GM23338 (cell line): ENCODE measurements around the gene ABCB6. TPM values are rescaled to one million over a fixed set of nuclear protein-coding genes. Genes with fewer than 3 reads are reported as not detected.

ENCODE experiments used
- ATAC-seq: fragments of 200-7000 bp; cut with Tn5 transposase; 3 replicates; pipeline ENCODE4 v1.9.1; 2020
- DNase-seq: peaks from one replicate; pipeline ENCODE4 v3.0.0-alpha.2; 2015; ENCODE audit warnings: low spot score
- H2AFZ ChIP-seq: fragments of 200-600 bp; sonication (generic); 2 replicates; pipeline ENCODE4 v1.8.0; 2016; ENCODE audit warnings: antibody characterized with exemption, mild to moderate bottlenecking, moderate library complexity
- H3F3A ChIP-seq: fragments of 200-600 bp; sonication (generic); replicated peaks from 2 replicates; pipeline ENCODE4 v1.8.0; 2017; ENCODE audit warnings: antibody characterized with exemption, mixed run types, low read depth
- H3K27ac ChIP-seq: fragments of 200-600 bp; sonication (generic); 2 replicates; pipeline ENCODE4 v1.6.1; 2016; ENCODE audit warnings: low read depth
- H3K27me3 ChIP-seq: fragments of 200-600 bp; sonication (generic); 2 replicates; pipeline ENCODE4 v1.8.0; 2016; ENCODE audit warnings: mild to moderate bottlenecking, mixed run types, moderate library complexity; ENCODE audit not compliant: insufficient read depth
- H3K36me3 ChIP-seq: fragments of 200-600 bp; sonication (generic); 2 replicates; pipeline ENCODE4 v1.8.0; 2016; ENCODE audit warnings: mild to moderate bottlenecking; ENCODE audit not compliant: insufficient read depth
- H3K4me1 ChIP-seq: fragments of 200-600 bp; sonication (generic); 2 replicates; pipeline ENCODE4 v1.8.0; 2016; ENCODE audit warnings: mild to moderate bottlenecking, moderate library complexity; ENCODE audit not compliant: insufficient read depth
- H3K4me2 ChIP-seq: fragments of 200-600 bp; sonication (generic); 2 replicates; pipeline ENCODE4 v1.7.1; 2017; ENCODE audit warnings: mixed run types
- H3K4me3 ChIP-seq: fragments of 200-600 bp; sonication (generic); 2 replicates; pipeline ENCODE4 v1.6.1; 2016; ENCODE audit warnings: mixed run types
- H3K79me2 ChIP-seq: fragments of 200-600 bp; sonication (generic); replicated peaks from 2 replicates; pipeline ENCODE4 v1.8.0; 2017; ENCODE audit warnings: mild to moderate bottlenecking; ENCODE audit not compliant: insufficient read depth
- H3K9me2 ChIP-seq: fragments of 200-600 bp; sonication (generic); 2 replicates; pipeline ENCODE4 v1.8.0; 2017; ENCODE audit not compliant: insufficient read depth
- H4K20me1 ChIP-seq: fragments of 200-600 bp; sonication (generic); replicated peaks from 2 replicates; pipeline ENCODE4 v1.8.0; 2017; ENCODE audit warnings: mild to moderate bottlenecking; ENCODE audit not compliant: insufficient read depth
- H3K27ac Mint-ChIP-seq: 2 replicates; pipeline ENCODE4 v1.8.0; 2020; ENCODE audit warnings: inconsistent platforms, mild to moderate bottlenecking, moderate library complexity, mixed read lengths
- H3K27me3 Mint-ChIP-seq: 3 replicates; pipeline ENCODE4 v1.8.0; 2022; ENCODE audit warnings: low read depth, mild to moderate bottlenecking, moderate library complexity, mixed read lengths, inconsistent platforms; ENCODE audit not compliant: insufficient read depth, poor library complexity
- H3K36me3 Mint-ChIP-seq: 3 replicates; pipeline ENCODE4 v1.8.0; 2021; ENCODE audit warnings: low read depth, mild to moderate bottlenecking, inconsistent platforms, moderate library complexity, mixed read lengths
- H3K4me1 Mint-ChIP-seq: 3 replicates; pipeline ENCODE4 v1.8.0; 2020; ENCODE audit warnings: mild to moderate bottlenecking, inconsistent platforms, mixed read lengths
- H3K4me3 Mint-ChIP-seq: 3 replicates; pipeline ENCODE4 v1.8.0; 2021; ENCODE audit warnings: moderate library complexity, mild to moderate bottlenecking, inconsistent platforms, mixed read lengths
- H3K9me3 Mint-ChIP-seq: 3 replicates; pipeline ENCODE4 v1.8.0; 2020; ENCODE audit warnings: moderate library complexity, mild to moderate bottlenecking, inconsistent platforms, mixed read lengths
- EZH2 ChIP-seq: fragments of 200-600 bp; sonication (generic); IDR thresholded peaks from one replicate; pipeline ENCODE4 v1.8.0; 2017; ENCODE audit warnings: antibody characterized with exemption, mild to moderate bottlenecking, low read depth; ENCODE audit not compliant: unreplicated experiment
- EZH2phosphoT487 ChIP-seq: fragments of 200-600 bp; sonication (generic); IDR thresholded peaks from one replicate; pipeline ENCODE4 v1.8.1; 2018; ENCODE audit warnings: antibody characterized with exemption; ENCODE audit not compliant: unreplicated experiment
- JUNB ChIP-seq: IDR thresholded peaks from one replicate; pipeline ENCODE4 v1.6.1; 2016; ENCODE audit warnings: antibody characterized with exemption; ENCODE audit not compliant: unreplicated experiment
- NANOG ChIP-seq: IDR thresholded peaks from 2 replicates; pipeline ENCODE4 v1.6.1; 2016; ENCODE audit warnings: antibody characterized with exemption, borderline replicate concordance
- POLR2AphosphoS5 ChIP-seq: IDR thresholded peaks from 2 replicates; pipeline ENCODE4 v1.6.1; 2016; ENCODE audit warnings: antibody characterized with exemption, low read depth
- STAT1 ChIP-seq: IDR thresholded peaks from one replicate; pipeline ENCODE4 v1.6.1; 2016; ENCODE audit warnings: antibody characterized with exemption; ENCODE audit not compliant: unreplicated experiment
- ZNF114 ChIP-seq: fragments of 250-450 bp; sonication (Bioruptor Pico); IDR thresholded peaks from 2 replicates; pipeline ENCODE4 v1.5.0; 2020; ENCODE audit warnings: mild to moderate bottlenecking, moderate library complexity
- polyA plus RNA-seq: library from polyadenylated mRNA; unstranded; fragments of >200 nt; fragmentation: Nextera tagmentation; extraction: Ambion mirVana; gene quantifications from 2 replicates; pipeline ENCODE4 v1.2.1, GENCODE V29; 2016
- total RNA-seq: library from RNA; depleted of rRNA; stranded (reverse); fragments of >200 nt; shearing (Covaris generic); gene quantifications from 2 replicates; pipeline ENCODE4 v1.2.3, GENCODE V29; 2014
- TF ChIP-seq, protein P1 (sequence below), 2 experiments: fragments of 200-600 bp in 1 of 2; sonication (generic) in 1 of 2; conservative IDR thresholded peaks; 2 replicates each; pipeline versions ENCODE4 v1.5.1 to v1.6.1; 2016 to 2017; ENCODE audit warnings: antibody characterized with exemption in 2 of 2, low read depth in 2 of 2, mild to moderate bottlenecking in 2 of 2, moderate library complexity in 1 of 2
- TF ChIP-seq, protein P2 (sequence below): IDR thresholded peaks from 2 replicates; pipeline ENCODE4 v1.6.1; 2016; ENCODE audit warnings: antibody characterized with exemption
- TF ChIP-seq, protein P3 (sequence below): fragments of 250-450 bp; sonication (Bioruptor Pico); IDR thresholded peaks from 2 replicates; pipeline ENCODE4 v1.5.0; 2020; ENCODE audit warnings: mild to moderate bottlenecking, moderate library complexity

ABCB6 gene
- total and polyA plus RNA-seq, 2 experiments from 2014 or later = 26.2 to 35.1 TPM

DNA sequence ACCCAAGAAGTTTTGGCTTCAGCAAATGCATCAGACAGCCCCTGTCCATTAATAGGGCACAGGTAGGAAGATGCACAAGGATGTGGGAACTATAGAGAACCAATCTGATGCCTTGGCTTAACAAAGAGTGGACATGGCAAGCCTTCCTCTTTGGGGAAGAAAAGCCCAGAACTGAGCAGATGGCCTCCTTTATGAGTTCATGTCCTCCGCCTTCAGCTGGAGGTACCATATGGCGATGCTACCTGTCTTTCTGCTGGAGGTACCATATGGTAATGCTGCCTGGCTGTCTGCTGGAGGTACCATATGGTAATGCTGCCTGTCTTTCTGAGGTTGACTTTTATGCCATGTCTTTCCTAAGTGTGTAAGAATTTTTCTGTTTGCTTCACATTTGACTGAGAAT, 34.6 kb downstream of the ABCB6 start:
- peaks cover 25% of the 10 kb centered on the region for H3K36me3 Mint-ChIP-seq
- H4K20me1 ChIP-seq = no peaks in the 10 kb centered on the region; the same call in 1 of the 2 replicates
- DNase-seq = no peak
- TF ChIP-seq POLR2AphosphoS5 = no peak
- no peak for TF ChIP-seq EZH2phosphoT487
- no peak for TF ChIP-seq ZNF114 (CRISPR knock-in tag)
- H3K27me3 Mint-ChIP-seq = peaks cover 3% of the 10 kb centered on the region
- peaks cover 3% of the 10 kb centered on the region for H3K4me1 ChIP-seq
- H3K4me3 ChIP-seq = no peak overlapping the region
- H3K27ac ChIP-seq = no peak overlapping the region
- H3K4me2 ChIP-seq = no peak overlapping the region
- no peaks in the 10 kb centered on the region for H3K36me3 ChIP-seq
- H2AFZ ChIP-seq = no peak overlapping the region
- no peak for ATAC-seq
- H3K79me2 ChIP-seq = peaks cover 3% of the 10 kb centered on the region
- H3K4me1 Mint-ChIP-seq = peaks cover 3% of the 10 kb centered on the region; the same call in 2 of the 3 replicates
- no peaks in the 10 kb centered on the region; the same call in 2 of the 3 replicates for H3K9me3 Mint-ChIP-seq
- H3K4me3 Mint-ChIP-seq = no peak overlapping the region
- 0 out of 2 replicates have a peak, but pooled peaks cover 3% of the 10 kb centered on the region for H3F3A ChIP-seq
- no peak overlapping the region for H3K27ac Mint-ChIP-seq
- H3K9me2 ChIP-seq = no peaks in the 10 kb centered on the region
- H3K27me3 ChIP-seq = no peaks in the 10 kb centered on the region

DNA sequence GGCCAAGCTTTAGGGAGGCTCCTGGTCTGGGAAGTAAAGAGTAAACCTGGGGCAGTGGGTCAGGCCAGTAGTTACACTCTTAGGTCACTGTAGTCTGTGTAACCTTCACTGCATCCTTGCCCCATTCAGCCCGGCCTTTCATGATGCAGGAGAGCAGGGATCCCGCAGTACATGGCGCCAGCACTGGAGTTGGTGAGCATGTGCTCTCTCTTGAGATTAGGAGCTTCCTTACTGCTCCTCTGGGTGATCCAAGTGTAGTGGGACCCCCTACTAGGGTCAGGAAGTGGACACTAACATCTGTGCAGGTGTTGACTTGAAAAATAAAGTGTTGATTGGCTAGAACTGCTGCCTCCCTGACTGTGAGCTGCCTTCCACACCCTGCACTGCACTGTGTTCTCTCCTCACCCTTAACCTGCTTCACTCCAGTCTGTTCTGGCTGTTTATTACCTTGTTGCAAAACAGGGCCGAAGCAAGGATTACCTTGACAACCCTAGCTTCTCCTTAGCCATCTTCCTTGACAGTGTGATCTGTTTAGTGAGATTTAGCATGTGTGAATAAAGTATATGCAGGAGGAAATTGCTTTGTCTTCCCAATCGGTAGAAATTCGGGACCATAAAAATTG, 35.5 kb downstream of the ABCB6 start:
- no peak overlapping the region for H3K27ac ChIP-seq
- no peak overlapping the region for H3K4me3 ChIP-seq
- 0 out of 2 replicates have a peak, but pooled peaks cover 6% of the 10 kb centered on the region for H3F3A ChIP-seq
- no peaks in the 10 kb centered on the region for H3K36me3 ChIP-seq
- ATAC-seq = no peak
- no peaks in the 10 kb centered on the region for H3K9me2 ChIP-seq
- H3K79me2 ChIP-seq = peaks cover 7% of the 10 kb centered on the region
- Mint-ChIP-seq H3K27me3 (peaks cover 5% of the 10 kb centered on the region), H3K36me3 (peaks cover 30% of the 10 kb centered on the region), H3K27ac (no peak overlapping the region), H3K9me3 (no peaks in the 10 kb centered on the region; the same call in 2 of the 3 replicates), H3K4me3 (no peak overlapping the region), H3K4me1 (peaks cover 8% of the 10 kb centered on the region; the same call in 2 of the 3 replicates)
- DNase-seq = no peak
- no peaks in the 10 kb centered on the region for H3K27me3 ChIP-seq
- no peak overlapping the region for H3K4me2 ChIP-seq
- peaks cover 7% of the 10 kb centered on the region for H3K4me1 ChIP-seq
- H4K20me1 ChIP-seq = no peaks in the 10 kb centered on the region; the same call in 1 of the 2 replicates
- H2AFZ ChIP-seq = no peak overlapping the region
- TF ChIP-seq, protein P1, sequence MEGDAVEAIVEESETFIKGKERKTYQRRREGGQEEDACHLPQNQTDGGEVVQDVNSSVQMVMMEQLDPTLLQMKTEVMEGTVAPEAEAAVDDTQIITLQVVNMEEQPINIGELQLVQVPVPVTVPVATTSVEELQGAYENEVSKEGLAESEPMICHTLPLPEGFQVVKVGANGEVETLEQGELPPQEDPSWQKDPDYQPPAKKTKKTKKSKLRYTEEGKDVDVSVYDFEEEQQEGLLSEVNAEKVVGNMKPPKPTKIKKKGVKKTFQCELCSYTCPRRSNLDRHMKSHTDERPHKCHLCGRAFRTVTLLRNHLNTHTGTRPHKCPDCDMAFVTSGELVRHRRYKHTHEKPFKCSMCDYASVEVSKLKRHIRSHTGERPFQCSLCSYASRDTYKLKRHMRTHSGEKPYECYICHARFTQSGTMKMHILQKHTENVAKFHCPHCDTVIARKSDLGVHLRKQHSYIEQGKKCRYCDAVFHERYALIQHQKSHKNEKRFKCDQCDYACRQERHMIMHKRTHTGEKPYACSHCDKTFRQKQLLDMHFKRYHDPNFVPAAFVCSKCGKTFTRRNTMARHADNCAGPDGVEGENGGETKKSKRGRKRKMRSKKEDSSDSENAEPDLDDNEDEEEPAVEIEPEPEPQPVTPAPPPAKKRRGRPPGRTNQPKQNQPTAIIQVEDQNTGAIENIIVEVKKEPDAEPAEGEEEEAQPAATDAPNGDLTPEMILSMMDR (conservative IDR thresholded peaks at IDR 0.05; ENCODE audit: low read depth in 2 of 2) = no peak
- no peak for TF ChIP-seq EZH2
- TF ChIP-seq, protein P2, sequence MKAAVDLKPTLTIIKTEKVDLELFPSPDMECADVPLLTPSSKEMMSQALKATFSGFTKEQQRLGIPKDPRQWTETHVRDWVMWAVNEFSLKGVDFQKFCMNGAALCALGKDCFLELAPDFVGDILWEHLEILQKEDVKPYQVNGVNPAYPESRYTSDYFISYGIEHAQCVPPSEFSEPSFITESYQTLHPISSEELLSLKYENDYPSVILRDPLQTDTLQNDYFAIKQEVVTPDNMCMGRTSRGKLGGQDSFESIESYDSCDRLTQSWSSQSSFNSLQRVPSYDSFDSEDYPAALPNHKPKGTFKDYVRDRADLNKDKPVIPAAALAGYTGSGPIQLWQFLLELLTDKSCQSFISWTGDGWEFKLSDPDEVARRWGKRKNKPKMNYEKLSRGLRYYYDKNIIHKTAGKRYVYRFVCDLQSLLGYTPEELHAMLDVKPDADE = no peak
- no peak for TF ChIP-seq STAT1
- TF ChIP-seq, protein P3, sequence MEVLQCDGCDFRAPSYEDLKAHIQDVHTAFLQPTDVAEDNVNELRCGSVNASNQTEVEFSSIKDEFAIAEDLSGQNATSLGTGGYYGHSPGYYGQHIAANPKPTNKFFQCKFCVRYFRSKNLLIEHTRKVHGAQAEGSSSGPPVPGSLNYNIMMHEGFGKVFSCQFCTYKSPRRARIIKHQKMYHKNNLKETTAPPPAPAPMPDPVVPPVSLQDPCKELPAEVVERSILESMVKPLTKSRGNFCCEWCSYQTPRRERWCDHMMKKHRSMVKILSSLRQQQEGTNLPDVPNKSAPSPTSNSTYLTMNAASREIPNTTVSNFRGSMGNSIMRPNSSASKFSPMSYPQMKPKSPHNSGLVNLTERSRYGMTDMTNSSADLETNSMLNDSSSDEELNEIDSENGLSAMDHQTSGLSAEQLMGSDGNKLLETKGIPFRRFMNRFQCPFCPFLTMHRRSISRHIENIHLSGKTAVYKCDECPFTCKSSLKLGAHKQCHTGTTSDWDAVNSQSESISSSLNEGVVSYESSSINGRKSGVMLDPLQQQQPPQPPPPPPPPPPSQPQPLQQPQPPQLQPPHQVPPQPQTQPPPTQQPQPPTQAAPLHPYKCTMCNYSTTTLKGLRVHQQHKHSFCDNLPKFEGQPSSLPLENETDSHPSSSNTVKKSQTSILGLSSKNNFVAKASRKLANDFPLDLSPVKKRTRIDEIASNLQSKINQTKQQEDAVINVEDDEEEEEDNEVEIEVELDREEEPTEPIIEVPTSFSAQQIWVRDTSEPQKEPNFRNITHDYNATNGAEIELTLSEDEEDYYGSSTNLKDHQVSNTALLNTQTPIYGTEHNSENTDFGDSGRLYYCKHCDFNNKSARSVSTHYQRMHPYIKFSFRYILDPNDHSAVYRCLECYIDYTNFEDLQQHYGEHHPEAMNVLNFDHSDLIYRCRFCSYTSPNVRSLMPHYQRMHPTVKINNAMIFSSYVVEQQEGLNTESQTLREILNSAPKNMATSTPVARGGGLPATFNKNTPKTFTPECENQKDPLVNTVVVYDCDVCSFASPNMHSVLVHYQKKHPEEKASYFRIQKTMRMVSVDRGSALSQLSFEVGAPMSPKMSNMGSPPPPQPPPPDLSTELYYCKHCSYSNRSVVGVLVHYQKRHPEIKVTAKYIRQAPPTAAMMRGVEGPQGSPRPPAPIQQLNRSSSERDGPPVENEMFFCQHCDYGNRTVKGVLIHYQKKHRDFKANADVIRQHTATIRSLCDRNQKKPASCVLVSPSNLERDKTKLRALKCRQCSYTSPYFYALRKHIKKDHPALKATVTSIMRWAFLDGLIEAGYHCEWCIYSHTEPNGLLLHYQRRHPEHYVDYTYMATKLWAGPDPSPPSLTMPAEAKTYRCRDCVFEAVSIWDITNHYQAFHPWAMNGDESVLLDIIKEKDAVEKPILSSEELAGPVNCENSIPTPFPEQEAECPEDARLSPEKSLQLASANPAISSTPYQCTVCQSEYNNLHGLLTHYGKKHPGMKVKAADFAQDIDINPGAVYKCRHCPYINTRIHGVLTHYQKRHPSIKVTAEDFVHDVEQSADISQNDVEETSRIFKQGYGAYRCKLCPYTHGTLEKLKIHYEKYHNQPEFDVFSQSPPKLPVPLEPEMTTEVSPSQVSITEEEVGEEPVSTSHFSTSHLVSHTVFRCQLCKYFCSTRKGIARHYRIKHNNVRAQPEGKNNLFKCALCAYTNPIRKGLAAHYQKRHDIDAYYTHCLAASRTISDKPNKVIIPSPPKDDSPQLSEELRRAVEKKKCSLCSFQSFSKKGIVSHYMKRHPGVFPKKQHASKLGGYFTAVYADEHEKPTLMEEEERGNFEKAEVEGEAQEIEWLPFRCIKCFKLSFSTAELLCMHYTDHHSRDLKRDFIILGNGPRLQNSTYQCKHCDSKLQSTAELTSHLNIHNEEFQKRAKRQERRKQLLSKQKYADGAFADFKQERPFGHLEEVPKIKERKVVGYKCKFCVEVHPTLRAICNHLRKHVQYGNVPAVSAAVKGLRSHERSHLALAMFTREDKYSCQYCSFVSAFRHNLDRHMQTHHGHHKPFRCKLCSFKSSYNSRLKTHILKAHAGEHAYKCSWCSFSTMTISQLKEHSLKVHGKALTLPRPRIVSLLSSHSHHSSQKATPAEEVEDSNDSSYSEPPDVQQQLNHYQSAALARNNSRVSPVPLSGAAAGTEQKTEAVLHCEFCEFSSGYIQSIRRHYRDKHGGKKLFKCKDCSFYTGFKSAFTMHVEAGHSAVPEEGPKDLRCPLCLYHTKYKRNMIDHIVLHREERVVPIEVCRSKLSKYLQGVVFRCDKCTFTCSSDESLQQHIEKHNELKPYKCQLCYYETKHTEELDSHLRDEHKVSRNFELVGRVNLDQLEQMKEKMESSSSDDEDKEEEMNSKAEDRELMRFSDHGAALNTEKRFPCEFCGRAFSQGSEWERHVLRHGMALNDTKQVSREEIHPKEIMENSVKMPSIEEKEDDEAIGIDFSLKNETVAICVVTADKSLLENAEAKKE (CRISPR knock-in tag) = no peak
- TF ChIP-seq JUNB = no peak
- no peak for TF ChIP-seq NANOG
